Endothelial cell (in vitro differentiated cells): Measurements from ENCODE around the gene PTPRT. TPM values are rescaled to one million over a fixed set of nuclear protein-coding genes. Genes with fewer than 3 reads are reported as not detected.

Experiments used
- DNase-seq: peaks from one replicate; pipeline ENCODE4 v3.0.0; 2021; ENCODE audit warnings: low spot score
- H3K27ac Mint-ChIP-seq: one replicate; pipeline ENCODE4 v1.8.0; 2021; ENCODE audit warnings: mixed read lengths, inconsistent platforms; ENCODE audit not compliant: unreplicated experiment
- H3K27me3 Mint-ChIP-seq: one replicate; pipeline ENCODE4 v1.8.0; 2021; ENCODE audit warnings: mild to moderate bottlenecking, moderate library complexity, mixed read lengths, inconsistent platforms; ENCODE audit not compliant: unreplicated experiment
- H3K36me3 Mint-ChIP-seq: one replicate; pipeline ENCODE4 v1.8.0; 2021; ENCODE audit warnings: mild to moderate bottlenecking, low read depth, mixed read lengths, inconsistent platforms; ENCODE audit not compliant: unreplicated experiment
- H3K4me1 Mint-ChIP-seq: one replicate; pipeline ENCODE4 v1.8.0; 2021; ENCODE audit warnings: mild to moderate bottlenecking, mixed read lengths, inconsistent platforms; ENCODE audit not compliant: unreplicated experiment
- H3K4me3 Mint-ChIP-seq: one replicate; pipeline ENCODE4 v1.8.0; 2021; ENCODE audit warnings: mild to moderate bottlenecking, mixed read lengths, inconsistent platforms; ENCODE audit not compliant: unreplicated experiment
- H3K9me3 Mint-ChIP-seq: one replicate; pipeline ENCODE4 v1.8.0; 2021; ENCODE audit warnings: mixed read lengths, inconsistent platforms; ENCODE audit not compliant: unreplicated experiment
- total RNA-seq: library from RNA; stranded (reverse); fragmentation: NEBNext Ultra II Directional; extraction: Animal tissue kit (Norgen Biotek cat#: 25700); gene quantifications from one replicate; pipeline ENCODE4 v1.2.1, GENCODE V29; 2021; ENCODE audit not compliant: unreplicated experiment
- TF ChIP-seq, protein P1 (sequence below): fragments of 200-600 bp; sonication (generic); IDR thresholded peaks from one replicate; pipeline ENCODE4 v1.5.0; 2021; ENCODE audit warnings: antibody characterized with exemption; ENCODE audit not compliant: unreplicated experiment

PTPRT gene
- total RNA-seq, 1 donor from 2014 or later, result 0.10 TPM

DNA sequence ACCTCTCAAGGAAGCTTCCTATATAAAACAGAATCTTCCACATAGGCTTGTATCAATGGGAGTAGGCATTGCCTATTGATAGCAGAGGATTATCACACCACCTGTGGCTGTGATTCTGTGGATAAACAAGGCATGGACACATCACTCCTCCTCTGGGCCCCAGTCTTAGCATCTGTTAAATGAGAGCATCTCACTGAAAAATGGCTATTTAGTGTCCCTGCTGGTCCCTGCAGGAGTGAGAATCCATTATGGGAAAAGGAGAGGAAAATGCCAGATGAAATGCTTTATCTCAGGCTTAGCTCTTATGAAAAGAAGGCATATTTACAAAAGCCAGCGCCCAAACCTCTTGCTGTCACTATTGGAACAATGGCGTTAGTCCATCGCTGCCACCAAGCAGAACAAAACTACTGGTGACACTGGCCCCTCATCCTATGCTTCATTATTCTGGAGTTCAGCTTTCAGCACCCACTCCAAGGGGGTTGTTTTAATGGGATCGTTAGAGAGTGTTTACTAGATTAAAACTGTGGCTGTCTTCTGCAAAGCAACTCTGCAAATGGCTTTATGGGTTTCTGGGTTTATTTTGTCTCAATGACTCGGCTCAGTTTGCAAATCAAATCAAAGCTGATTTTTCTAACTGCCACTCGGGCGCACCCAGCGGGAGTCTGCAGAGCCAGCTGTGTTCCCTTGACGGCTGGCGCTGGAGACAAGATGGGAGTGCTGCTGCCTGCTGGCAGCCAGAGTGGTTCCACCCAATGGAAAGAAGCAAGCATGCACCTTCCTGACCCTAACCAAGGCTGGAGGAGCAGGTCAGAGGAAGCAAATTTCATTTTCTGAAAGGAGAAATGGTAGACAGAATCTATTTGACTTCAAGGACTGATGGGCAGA lies 912.7 kb downstream of the PTPRT start:
- H3K9me3 Mint-ChIP-seq, result peaks cover 47% of the 10 kb centered on the region
- no peak overlapping the region for H3K27ac Mint-ChIP-seq
- H3K27me3 Mint-ChIP-seq, result peaks cover 5% of the 10 kb centered on the region
- no peaks in the 10 kb centered on the region for H3K36me3 Mint-ChIP-seq
- no peak for DNase-seq
- H3K4me3 Mint-ChIP-seq, result no peak overlapping the region
- H3K4me1 Mint-ChIP-seq, result no peaks in the 10 kb centered on the region
- TF ChIP-seq, protein P1, sequence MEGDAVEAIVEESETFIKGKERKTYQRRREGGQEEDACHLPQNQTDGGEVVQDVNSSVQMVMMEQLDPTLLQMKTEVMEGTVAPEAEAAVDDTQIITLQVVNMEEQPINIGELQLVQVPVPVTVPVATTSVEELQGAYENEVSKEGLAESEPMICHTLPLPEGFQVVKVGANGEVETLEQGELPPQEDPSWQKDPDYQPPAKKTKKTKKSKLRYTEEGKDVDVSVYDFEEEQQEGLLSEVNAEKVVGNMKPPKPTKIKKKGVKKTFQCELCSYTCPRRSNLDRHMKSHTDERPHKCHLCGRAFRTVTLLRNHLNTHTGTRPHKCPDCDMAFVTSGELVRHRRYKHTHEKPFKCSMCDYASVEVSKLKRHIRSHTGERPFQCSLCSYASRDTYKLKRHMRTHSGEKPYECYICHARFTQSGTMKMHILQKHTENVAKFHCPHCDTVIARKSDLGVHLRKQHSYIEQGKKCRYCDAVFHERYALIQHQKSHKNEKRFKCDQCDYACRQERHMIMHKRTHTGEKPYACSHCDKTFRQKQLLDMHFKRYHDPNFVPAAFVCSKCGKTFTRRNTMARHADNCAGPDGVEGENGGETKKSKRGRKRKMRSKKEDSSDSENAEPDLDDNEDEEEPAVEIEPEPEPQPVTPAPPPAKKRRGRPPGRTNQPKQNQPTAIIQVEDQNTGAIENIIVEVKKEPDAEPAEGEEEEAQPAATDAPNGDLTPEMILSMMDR, result no peak

DNA sequence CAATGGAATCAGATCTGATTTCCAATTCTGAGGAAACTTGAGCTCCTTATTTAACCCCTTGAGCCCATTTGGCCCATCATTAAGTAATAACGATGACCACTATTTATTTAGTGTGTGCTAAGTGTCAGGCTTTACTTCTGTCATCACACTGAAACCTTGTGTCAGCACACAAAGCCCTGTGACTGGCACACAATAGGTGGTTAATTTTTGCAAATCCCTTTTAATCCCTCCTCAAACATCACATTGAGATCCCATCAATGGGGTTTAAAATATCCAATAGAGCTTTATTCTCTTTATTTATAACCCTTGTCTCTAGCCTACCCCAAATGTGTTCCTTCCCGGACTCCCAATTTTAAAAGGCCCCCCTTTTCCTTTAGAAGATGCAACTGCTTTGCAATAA lies 914.7 kb downstream of the PTPRT start:
- Mint-ChIP-seq H3K27me3 (peaks cover 8% of the 10 kb centered on the region), H3K27ac (no peak overlapping the region), H3K9me3 (peaks cover 41% of the 10 kb centered on the region), H3K4me1 (no peaks in the 10 kb centered on the region), H3K36me3 (no peaks in the 10 kb centered on the region), H3K4me3 (no peak overlapping the region)
- no peak for DNase-seq
- TF ChIP-seq, protein P1, result no peak

DNA sequence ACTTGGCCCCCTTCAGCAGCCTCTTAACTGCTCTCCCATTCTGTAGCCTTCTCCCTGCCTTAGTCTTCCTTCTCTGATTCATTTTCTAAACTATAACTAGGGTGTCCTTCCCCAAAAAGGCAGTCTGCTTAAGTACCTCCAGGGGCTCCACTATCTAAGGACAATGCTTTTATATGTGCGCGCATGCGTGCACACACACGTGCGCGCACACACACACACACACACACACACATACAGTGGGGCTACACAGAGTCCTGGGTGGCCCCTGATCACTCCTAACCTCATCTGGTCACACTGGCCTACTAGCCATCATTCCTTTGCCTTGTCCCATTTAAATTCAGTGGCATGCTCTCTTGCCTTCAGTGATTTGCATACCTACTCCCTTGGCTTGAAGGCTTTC lies 917.2 kb downstream of the PTPRT start:
- H3K9me3 Mint-ChIP-seq, result peaks cover 47% of the 10 kb centered on the region
- no peak overlapping the region for H3K4me3 Mint-ChIP-seq
- TF ChIP-seq, protein P1, result no peak
- no peak overlapping the region for H3K27ac Mint-ChIP-seq
- H3K27me3 Mint-ChIP-seq, result peaks cover 8% of the 10 kb centered on the region
- no peaks in the 10 kb centered on the region for H3K36me3 Mint-ChIP-seq
- no peak for DNase-seq
- no peaks in the 10 kb centered on the region for H3K4me1 Mint-ChIP-seq

DNA sequence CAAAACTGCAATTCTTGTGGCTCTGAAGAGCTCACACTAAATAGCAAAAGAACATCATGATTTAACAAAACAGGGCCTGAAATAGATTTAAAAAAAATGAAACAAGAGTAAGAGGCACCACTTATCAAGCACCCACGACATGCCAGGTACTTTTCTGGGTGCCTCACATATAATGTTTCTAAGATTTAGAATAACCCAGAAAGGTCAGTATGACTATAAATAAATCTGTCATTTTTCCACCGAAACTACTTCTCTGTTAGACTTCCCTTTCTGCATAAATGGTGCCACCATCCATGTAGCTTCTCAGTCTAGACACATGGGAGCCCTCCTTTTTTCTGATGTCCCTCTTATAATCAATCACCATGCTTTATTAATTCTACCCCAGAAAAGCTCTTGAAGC lies 919.2 kb downstream of the PTPRT start:
- peaks cover 9% of the 10 kb centered on the region for H3K27me3 Mint-ChIP-seq
- no peaks in the 10 kb centered on the region for H3K4me1 Mint-ChIP-seq
- H3K4me3 Mint-ChIP-seq, result no peak overlapping the region
- DNase-seq, result no peak
- H3K9me3 Mint-ChIP-seq, result peaks cover 42% of the 10 kb centered on the region
- no peaks in the 10 kb centered on the region for H3K36me3 Mint-ChIP-seq
- TF ChIP-seq, protein P1, result no peak
- H3K27ac Mint-ChIP-seq, result no peak overlapping the region

DNA sequence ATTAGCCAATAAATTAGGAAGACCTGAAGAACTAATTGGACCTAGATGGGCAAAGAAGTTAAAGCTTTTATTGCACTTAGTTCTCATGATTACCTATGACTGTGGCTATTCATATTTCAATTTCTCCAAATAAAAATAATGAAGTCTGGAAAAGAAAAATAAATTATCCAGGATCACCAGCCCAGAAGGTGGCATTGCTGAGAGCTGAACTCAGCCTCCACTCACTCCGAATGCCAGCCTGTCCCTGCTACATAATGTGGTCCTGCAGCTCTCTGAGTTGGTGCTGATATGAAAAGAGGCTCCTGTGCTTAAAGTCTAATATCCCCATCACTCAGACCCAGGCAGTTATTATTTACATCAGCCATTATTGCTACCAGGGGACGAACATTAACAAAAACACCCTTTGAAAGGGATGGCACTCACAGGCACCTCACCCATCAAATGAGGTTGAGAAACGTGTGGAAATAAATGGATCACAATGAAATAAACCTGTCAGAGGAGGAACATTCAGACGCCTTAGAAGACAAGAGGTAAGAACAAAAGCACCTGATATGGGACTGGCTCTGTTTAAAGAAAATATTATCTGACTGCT lies 921.8 kb downstream of the PTPRT start:
- Mint-ChIP-seq H3K4me3 (no peak overlapping the region), H3K9me3 (peaks cover 40% of the 10 kb centered on the region), H3K36me3 (peaks cover 8% of the 10 kb centered on the region), H3K27ac (no peak overlapping the region), H3K4me1 (no peaks in the 10 kb centered on the region), H3K27me3 (peaks cover 9% of the 10 kb centered on the region)
- TF ChIP-seq, protein P1, result no peak
- DNase-seq, result no peak
